Measurements from ENCODE around the gene CDR2L.

DNA sequence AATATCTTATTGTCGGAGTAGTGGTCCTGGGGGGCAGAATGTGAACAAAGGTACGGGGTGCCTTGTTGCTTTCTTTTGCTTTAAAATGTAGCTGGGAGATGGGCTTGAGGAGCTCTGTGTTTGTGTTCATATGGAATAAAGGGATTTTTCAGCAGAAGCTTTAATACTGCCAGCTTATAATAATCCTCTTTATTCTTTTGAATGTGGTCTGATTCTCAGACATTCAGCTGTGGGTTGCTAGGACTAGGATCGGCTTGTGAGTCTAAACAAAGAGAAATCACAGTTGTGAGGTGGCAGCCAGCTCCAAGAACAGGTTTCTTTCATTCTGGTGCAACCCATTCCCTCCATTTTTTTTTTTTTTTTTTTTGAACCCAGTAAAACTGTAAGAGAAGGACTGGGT lies 32.3 kb downstream of the CDR2L start:
- TF ChIP-seq CTCF (IDR thresholded peaks at IDR 0.05) (no peak), MAX (IDR thresholded peaks at IDR 0.05; ENCODE audit: low read depth) (no peak), TCF12 (IDR thresholded peaks at IDR 0.05) (no peak), SIN3A (IDR thresholded peaks at IDR 0.05; ENCODE audit: borderline replicate concordance, low read depth, low read length) (no peak), SMC3 (IDR thresholded peaks at IDR 0.05; ENCODE audit: low read depth, low read length) (no peak), RFX5 (IDR thresholded peaks at IDR 0.05; ENCODE audit: low read length) (no peak), FOSL2 (IDR thresholded peaks at IDR 0.05; ENCODE audit: borderline replicate concordance, low read depth) (no peak), POLR2AphosphoS5 (IDR thresholded peaks at IDR 0.05; ENCODE audit: low read depth, low read length) (no peak), GABPA (IDR thresholded peaks at IDR 0.05; ENCODE audit: low read depth) (no peak)
- TF ChIP-seq, protein P1, sequence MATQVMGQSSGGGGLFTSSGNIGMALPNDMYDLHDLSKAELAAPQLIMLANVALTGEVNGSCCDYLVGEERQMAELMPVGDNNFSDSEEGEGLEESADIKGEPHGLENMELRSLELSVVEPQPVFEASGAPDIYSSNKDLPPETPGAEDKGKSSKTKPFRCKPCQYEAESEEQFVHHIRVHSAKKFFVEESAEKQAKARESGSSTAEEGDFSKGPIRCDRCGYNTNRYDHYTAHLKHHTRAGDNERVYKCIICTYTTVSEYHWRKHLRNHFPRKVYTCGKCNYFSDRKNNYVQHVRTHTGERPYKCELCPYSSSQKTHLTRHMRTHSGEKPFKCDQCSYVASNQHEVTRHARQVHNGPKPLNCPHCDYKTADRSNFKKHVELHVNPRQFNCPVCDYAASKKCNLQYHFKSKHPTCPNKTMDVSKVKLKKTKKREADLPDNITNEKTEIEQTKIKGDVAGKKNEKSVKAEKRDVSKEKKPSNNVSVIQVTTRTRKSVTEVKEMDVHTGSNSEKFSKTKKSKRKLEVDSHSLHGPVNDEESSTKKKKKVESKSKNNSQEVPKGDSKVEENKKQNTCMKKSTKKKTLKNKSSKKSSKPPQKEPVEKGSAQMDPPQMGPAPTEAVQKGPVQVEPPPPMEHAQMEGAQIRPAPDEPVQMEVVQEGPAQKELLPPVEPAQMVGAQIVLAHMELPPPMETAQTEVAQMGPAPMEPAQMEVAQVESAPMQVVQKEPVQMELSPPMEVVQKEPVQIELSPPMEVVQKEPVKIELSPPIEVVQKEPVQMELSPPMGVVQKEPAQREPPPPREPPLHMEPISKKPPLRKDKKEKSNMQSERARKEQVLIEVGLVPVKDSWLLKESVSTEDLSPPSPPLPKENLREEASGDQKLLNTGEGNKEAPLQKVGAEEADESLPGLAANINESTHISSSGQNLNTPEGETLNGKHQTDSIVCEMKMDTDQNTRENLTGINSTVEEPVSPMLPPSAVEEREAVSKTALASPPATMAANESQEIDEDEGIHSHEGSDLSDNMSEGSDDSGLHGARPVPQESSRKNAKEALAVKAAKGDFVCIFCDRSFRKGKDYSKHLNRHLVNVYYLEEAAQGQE (IDR thresholded peaks at IDR 0.05; ENCODE audit: low read depth, low read length) = no peak
